Heart left ventricle (tissue), 13 donors: ENCODE data around the gene ZBTB39.
"Not testable (repeated sequence)": the region's sequence is repeated elsewhere in the genome, so short reads cannot be mapped to it uniquely, and the experiment has no call there.

Source experiments
- POLR2A ChIP-seq, 2 donors: fragments of 450-650 bp; IDR thresholded peaks; one replicate each; pipeline ENCODE4 v1.6.1; 2017; ENCODE audit warnings: antibody characterized with exemption in 2 of 2, mild to moderate bottlenecking in 2 of 2, moderate library complexity in 2 of 2
- TF ChIP-seq, protein P1 (sequence below), 12 donors: fragments of 200-600 bp; sonication (generic) in 4 of 12; IDR thresholded peaks; one replicate each; pipeline versions ENCODE4 v1.5.0 to v1.8.0; 2018 to 2022; ENCODE audit warnings: antibody characterized with exemption in 12 of 12, mild to moderate bottlenecking in 5 of 12
- donor health status: ischemic (EF 13 %, LVEDD 7.1; RV severe dilation, severe dysfunction).
- donor health status: DM: no; HTN: yes; CAD: no.
- donor health status: DM: no; HTN: no; CAD: no.
- donor health status: ischemic (EF 25% LVEDD 6.9; RV normal size, moderate dysfunction).
- donor health status: ischemic (EF 25% LVEDD 5.7; RV mildly dilated, moderate dysfunction).
- donor health status: ischemic (EF 35%, LVEDD 5.7; RV mildly dilated, moderate dysfunction).
- donor health status: nonischemic (EF 11% LVEDD 7.7; RV severe dilation, severe dysfunction).
- donor health status: DM: yes; HTN: yes; CAD: no.
- donor health status: PGD.
- donor health status: ischemic (EF 29% LVEDD 5.4; RV normal size, mild dysfunction).
- donor health status: nonischemic (EF 23%, LVEDD 6.1; RV moderate dilation, normal function).

DNA sequence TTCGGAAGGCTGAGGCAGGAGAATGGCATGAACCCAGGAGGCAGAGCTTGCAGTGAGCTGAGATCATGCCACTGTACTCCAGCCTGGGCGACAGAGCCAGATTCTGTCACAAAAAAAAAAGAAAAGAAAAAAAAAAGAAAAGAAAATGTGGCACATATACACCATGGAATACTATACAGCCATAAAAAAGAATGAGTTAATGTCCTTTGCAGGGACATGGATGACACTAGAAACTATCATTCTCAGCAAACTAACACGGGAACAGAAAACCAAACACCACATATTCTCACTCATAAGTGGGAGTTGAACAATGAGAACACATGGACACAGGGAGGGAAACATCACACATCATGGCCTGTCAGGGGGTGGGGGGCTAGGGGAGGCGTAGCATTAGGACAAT is 29.0 kb downstream of the ZBTB39 start:
- TF ChIP-seq, protein P1, sequence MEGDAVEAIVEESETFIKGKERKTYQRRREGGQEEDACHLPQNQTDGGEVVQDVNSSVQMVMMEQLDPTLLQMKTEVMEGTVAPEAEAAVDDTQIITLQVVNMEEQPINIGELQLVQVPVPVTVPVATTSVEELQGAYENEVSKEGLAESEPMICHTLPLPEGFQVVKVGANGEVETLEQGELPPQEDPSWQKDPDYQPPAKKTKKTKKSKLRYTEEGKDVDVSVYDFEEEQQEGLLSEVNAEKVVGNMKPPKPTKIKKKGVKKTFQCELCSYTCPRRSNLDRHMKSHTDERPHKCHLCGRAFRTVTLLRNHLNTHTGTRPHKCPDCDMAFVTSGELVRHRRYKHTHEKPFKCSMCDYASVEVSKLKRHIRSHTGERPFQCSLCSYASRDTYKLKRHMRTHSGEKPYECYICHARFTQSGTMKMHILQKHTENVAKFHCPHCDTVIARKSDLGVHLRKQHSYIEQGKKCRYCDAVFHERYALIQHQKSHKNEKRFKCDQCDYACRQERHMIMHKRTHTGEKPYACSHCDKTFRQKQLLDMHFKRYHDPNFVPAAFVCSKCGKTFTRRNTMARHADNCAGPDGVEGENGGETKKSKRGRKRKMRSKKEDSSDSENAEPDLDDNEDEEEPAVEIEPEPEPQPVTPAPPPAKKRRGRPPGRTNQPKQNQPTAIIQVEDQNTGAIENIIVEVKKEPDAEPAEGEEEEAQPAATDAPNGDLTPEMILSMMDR (IDR thresholded peaks at IDR 0.05): not testable (repeated sequence)
- TF ChIP-seq POLR2A (IDR thresholded peaks at IDR 0.05): not testable (repeated sequence)
